Brain pericyte (primary cell): ENCODE measurements around the gene KRT83.

Experiments
- DNase-seq: peaks from one replicate; pipeline ENCODE4 v3.0.0-alpha.2; 2012; ENCODE audit warnings: low read depth, low spot score

KRT83 gene

DNA sequence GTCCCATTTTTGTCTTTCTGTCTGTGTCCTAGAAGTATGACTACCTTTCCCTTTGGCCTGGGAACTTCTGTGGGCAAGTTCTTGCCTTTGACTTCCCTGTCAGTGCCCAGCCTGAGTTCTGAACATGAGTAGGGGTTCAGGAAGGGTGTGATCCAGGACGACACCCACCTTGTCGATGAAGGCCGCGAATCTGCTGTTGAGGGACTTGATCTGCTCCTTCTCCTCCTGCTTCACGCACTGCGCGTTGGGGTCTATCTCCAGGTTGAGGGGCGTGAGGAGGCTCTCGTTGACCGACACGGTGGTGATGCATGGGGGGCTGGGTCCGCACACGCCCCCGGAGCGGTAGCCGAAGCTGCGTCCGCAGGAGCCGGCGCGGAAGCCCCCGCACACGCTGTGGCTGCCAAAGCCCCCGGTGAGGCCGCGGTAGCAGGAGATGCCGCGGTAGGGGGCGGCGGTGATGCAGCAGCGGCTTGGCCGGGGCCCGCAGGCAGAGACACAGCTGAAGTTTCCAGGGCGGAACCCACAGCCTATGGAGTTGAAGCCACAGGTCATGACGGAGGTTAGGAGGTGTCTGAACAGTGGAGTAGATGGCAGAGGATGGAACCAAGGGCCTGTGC, at the start of gene KRT83:
KRT83 (minus strand) TSS at position 615 of the 617 bp plus-strand sequence; CDS start at position 552, 63 bp downstream.
- DNase-seq, result no peak

DNA sequence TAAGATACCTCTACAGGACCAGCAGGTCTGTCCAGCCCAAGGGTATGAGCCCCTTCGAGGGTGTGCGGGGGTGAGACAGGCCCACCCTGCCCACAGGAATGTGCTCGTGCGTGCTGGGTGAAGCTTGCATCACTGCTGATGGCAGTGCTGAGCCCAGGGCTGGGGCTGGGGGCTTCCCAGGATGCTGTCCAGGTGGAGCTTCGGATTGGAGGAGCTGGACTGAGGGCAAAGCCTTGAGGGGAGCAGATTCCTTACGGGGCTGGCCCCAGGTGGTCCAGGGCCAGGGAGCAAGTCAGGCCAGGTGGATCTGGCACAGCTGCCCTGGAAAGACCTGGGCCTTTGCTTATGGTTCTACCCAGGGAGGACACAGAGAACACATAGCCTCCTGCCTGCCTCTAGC, 48.6 kb upstream of the KRT83 start:
- no peak for DNase-seq

DNA sequence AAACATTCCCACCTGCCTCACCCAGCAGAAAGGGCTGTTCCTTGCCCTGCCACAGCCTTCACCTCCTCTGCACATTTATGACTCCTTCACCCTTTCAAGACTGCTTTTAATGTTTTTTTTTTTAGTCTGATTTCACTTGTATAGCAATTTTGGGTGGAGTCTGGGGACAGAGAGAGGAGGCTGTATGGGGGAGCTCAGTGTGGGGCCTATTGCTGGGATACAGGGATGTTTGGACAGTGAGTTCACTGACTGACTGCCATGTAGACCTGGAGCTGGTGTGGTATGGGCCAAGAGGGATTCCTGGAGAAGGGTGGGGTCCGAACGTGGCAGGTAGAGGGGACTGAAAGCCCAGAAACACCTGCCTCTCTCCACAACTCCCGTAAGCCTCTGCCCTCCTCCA, 48.0 kb upstream of the KRT83 start:
- DNase-seq, result no peak

- no peak for DNase-seq
These were observed 47.3 kb upstream of the KRT83 start for GRCh38 chr12:52368508-52368907.

DNA sequence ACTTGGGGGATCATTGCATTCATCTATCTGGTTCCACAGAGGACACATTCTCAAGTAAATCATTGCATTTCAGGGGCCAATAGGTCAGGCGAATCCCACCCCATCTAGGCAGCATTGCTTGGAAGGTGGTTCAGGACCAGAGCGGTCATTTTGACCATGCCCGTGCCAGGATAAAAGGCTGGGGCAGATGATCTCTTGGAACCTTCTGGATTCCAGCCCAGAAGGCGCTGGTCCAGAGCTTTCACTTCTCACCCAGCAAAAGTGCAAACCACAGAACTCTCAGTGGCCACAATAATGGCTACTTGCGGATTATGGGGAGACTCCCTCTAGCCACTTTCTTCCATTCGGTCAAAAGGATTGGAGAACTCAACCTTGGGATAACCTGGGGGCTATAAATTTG, 46.7 kb upstream of the KRT83 start:
- DNase-seq, result no peak

- no peak for DNase-seq
These were observed 45.7 kb upstream of the KRT83 start, which contains the start of gene KRT85 for GRCh38 chr12:52366738-52367485. Gene KRT85, minus strand, starts transcription at chr12:52367481. Its CDS starts 76 bp downstream, at chr12:52367405.

GRCh38 chr12:52364901-52365489, 43.8 kb upstream of the KRT83 start:
- no peak for DNase-seq

DNA sequence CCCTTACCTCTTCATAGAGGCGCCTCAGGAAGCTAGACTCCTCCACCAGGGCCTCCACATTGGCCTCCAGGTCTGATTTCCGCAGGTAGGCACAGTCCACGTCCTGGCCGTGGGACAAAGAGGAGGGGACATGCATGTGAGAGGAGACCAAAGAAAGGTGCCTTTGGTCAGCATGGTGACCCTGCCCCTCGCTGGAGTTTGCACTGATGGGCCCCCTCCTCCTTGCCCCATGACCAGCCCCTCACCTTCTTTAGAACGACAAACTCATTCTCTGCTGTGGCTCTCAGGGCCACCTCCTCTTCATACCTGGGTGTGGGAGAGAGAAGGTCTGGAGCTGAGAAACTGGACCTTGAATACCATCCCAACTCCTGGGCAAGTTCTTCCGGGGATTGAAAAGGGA, 42.9 kb upstream of the KRT83 start:
- DNase-seq, result no peak

GRCh38 chr12:52363111-52363679, 42.0 kb upstream of the KRT83 start:
- no peak for DNase-seq

GRCh38 chr12:52362118-52362726, 41.0 kb upstream of the KRT83 start:
- DNase-seq, result no peak

DNA sequence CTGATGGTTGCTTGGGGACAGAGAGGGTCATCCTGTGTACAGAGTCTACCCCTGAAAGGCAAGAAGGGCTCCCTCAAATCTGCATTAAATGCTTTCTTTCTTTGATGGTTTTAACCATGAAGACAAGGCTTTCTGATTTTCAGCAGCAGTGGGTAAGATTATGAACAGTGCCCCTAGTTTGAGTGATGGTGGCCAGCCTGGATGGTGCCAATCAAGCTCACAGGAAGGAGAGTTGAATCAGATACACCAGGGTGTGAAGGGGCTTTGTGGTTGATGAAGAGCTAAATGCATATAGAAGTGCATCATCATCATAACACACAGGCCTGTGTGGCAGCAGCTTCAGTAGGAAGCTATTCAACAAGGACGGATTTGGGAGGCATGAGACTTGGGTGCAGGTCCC, 40.4 kb upstream of the KRT83 start:
- no peak for DNase-seq

- no peak for DNase-seq
These were observed 39.6 kb upstream of the KRT83 start for GRCh38 chr12:52360663-52361271.

- DNase-seq, result no peak
These were observed 39.0 kb upstream of the KRT83 start for GRCh38 chr12:52360106-52360662.

- no peak for DNase-seq
These were observed 38.4 kb upstream of the KRT83 start for GRCh38 chr12:52359621-52360061.

DNA sequence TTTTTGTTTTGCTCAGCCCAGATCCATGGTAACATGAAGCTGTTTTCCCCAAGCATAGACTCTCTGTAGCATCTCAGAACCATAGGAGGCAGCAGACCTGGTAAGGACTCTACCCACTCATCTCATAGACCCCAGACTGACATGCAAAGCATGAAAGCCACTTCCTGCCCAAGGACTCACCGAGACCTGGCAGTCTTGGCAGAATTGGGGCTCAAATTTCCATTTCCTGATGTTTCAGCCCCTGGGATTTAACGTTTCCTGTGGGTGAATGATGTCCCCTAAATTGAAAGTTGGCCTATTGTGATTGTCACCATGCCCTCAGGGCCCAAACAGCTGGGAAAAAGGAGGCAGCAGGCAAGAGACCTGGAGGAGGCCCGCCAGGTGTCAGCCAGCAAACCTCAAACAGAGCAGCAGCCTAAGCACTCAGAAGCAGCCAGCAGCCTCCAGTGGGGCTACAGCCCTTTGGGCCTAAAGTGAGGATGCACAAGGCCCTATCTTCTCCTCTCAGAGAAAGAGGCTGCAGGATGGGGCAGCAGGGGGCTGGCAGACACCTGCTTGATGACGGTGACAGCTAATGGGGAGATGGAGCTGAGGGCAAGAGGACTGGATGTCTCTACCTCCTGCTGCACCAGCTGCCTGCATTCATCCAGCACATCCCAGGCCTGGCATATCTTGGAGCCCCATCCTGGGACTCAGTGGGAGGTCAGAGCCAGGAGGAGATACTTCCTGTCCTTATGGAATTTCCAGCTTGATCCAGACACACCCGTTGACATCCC, 37.6 kb upstream of the KRT83 start:
- no peak for DNase-seq

GRCh38 chr12:52356762-52357580, 35.8 kb upstream of the KRT83 start:
- DNase-seq, result no peak

- no peak for DNase-seq
These were observed 35.0 kb upstream of the KRT83 start for GRCh38 chr12:52356031-52356761.

- DNase-seq, result no peak
These were observed 34.0 kb upstream of the KRT83 start for GRCh38 chr12:52355176-52355575.

GRCh38 chr12:52354200-52354599, 33.0 kb upstream of the KRT83 start:
- no peak for DNase-seq
